ENCODE data around the gene ZNF320. TPM values are rescaled to one million over a fixed set of nuclear protein-coding genes. Genes with fewer than 3 reads are reported as not detected.

The ZNF320 gene
- total and polyA plus RNA-seq, 2 experiments from 2014 or later, result 5.6 to 35.0 TPM

GRCh38 chr19:52896431-52897137 is 851 bp downstream of the ZNF320 start:
- Histone ChIP-seq H3K4me2 (peak overlapping the region; percentile 83), H3K4me3 (peak overlapping the region; percentile 40), H3K27me3 (no peaks in the 10 kb centered on the region), H3K27ac (peak overlapping the region; percentile 97), H2AFZ (peak overlapping the region; percentile 69), H3K4me1 (ENCODE audit: insufficient read depth) (peaks cover 17% of the 10 kb centered on the region), H4K20me1 (ENCODE audit: insufficient read depth, poor library complexity, severe bottlenecking) (no peaks in the 10 kb centered on the region), H3K9me3 (ENCODE audit: low read depth) (no peaks in the 10 kb centered on the region), H3K79me2 (peaks cover 48% of the 10 kb centered on the region), H3K9me2 (replicated peaks; ENCODE audit: insufficient read depth) (no peaks in the 10 kb centered on the region), H3K36me3 (replicated peaks; ENCODE audit: insufficient read depth, low read depth) (no peaks in the 10 kb centered on the region)
- WGBS (ENCODE audit: low lambda C conversion rate, missing lambda C conversion rate), result 43% methylated on average over 24 of the region's 24 CpGs
- TF ChIP-seq CTCF (IDR thresholded peaks at IDR 0.05; ENCODE audit: poor library complexity) (no peak), EZH2phosphoT487 (IDR thresholded peaks at IDR 0.05; ENCODE audit: low read depth, severe bottlenecking, unreplicated experiment) (no peak), EZH2 (IDR thresholded peaks at IDR 0.05; ENCODE audit: borderline replicate concordance) (no peak)
- peak; percentile 66 for DNase-seq (ENCODE audit: low spot score)

- DNase-seq (ENCODE audit: low spot score), result no peak
- Histone ChIP-seq H3K27ac (no peak overlapping the region), H3K27me3 (no peaks in the 10 kb centered on the region), H3K79me2 (peaks cover 45% of the 10 kb centered on the region), H3K9me3 (ENCODE audit: low read depth) (no peaks in the 10 kb centered on the region), H4K20me1 (ENCODE audit: insufficient read depth, poor library complexity, severe bottlenecking) (no peaks in the 10 kb centered on the region), H3K4me3 (no peak overlapping the region), H3K36me3 (replicated peaks; ENCODE audit: insufficient read depth, low read depth) (peaks cover 8% of the 10 kb centered on the region), H3K4me2 (no peak overlapping the region), H3K9me2 (replicated peaks; ENCODE audit: insufficient read depth) (no peaks in the 10 kb centered on the region), H2AFZ (no peak overlapping the region), H3K4me1 (ENCODE audit: insufficient read depth) (peaks cover 9% of the 10 kb centered on the region)
- TF ChIP-seq CTCF (IDR thresholded peaks at IDR 0.05; ENCODE audit: poor library complexity) (no peak), EZH2phosphoT487 (IDR thresholded peaks at IDR 0.05; ENCODE audit: low read depth, severe bottlenecking, unreplicated experiment) (no peak), EZH2 (IDR thresholded peaks at IDR 0.05; ENCODE audit: borderline replicate concordance) (no peak)
- WGBS (ENCODE audit: low lambda C conversion rate, missing lambda C conversion rate), result 54% methylated on average over 4 of the region's 4 CpGs
Observed at GRCh38 chr19:52891336-52891735, 6.1 kb downstream of the ZNF320 start.

DNA sequence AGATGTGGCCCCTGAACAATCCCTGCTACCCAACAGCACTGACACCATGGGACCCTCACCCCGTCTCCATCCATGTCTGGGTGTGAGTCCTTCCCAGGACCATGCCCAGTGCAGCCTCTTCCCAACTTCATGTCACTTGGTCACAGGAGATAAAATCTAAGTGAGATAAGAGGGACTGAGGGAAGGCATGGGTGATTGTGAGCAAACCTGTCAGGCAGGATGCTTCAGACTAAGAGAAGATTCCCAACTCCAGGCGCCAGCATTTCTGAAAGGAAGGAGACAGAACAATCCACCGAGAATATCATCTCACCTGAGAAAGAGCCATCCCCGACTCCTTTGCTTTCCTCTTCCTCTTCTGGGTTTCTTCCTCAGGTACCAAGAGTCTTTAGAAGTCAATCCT is 7.5 kb downstream of the ZNF320 start:
- Histone ChIP-seq H4K20me1 (ENCODE audit: insufficient read depth, poor library complexity, severe bottlenecking) (no peaks in the 10 kb centered on the region), H2AFZ (no peak overlapping the region), H3K4me2 (no peak overlapping the region), H3K36me3 (replicated peaks; ENCODE audit: insufficient read depth, low read depth) (peaks cover 14% of the 10 kb centered on the region), H3K9me3 (ENCODE audit: low read depth) (no peaks in the 10 kb centered on the region), H3K4me1 (ENCODE audit: insufficient read depth) (no peaks in the 10 kb centered on the region), H3K27ac (no peak overlapping the region), H3K4me3 (no peak overlapping the region), H3K79me2 (peaks cover 31% of the 10 kb centered on the region), H3K9me2 (replicated peaks; ENCODE audit: insufficient read depth) (no peaks in the 10 kb centered on the region), H3K27me3 (no peaks in the 10 kb centered on the region)
- DNase-seq (ENCODE audit: low spot score), result no peak
- no peak for TF ChIP-seq EZH2phosphoT487 (IDR thresholded peaks at IDR 0.05; ENCODE audit: low read depth, severe bottlenecking, unreplicated experiment)
- TF ChIP-seq CTCF (IDR thresholded peaks at IDR 0.05; ENCODE audit: poor library complexity), result no peak
- TF ChIP-seq EZH2 (IDR thresholded peaks at IDR 0.05; ENCODE audit: borderline replicate concordance), result no peak
- 75% methylated on average over 4 of the region's 4 CpGs for WGBS (ENCODE audit: low lambda C conversion rate, missing lambda C conversion rate)
